Measurements from ENCODE around the gene DIO2.

DNA sequence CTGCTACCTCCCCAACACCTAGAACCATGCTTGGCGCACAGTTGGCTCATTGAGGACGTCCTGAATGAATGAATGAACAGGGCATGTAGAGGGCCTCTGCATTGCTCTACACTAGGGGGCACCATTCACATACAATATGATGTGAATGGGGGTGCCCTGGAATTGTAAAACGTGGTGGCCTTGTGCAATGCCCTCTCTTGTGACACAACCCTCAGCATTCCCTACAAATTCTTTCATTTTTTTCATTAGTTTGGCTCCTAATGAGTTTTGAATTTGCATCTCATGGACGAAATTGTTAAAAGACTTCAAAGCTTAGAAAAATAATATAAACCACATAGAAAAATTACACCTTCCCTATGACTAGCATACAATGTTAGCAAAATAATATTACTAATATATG is 2.3 kb upstream of the DIO2 start:
- TF ChIP-seq, protein P1, sequence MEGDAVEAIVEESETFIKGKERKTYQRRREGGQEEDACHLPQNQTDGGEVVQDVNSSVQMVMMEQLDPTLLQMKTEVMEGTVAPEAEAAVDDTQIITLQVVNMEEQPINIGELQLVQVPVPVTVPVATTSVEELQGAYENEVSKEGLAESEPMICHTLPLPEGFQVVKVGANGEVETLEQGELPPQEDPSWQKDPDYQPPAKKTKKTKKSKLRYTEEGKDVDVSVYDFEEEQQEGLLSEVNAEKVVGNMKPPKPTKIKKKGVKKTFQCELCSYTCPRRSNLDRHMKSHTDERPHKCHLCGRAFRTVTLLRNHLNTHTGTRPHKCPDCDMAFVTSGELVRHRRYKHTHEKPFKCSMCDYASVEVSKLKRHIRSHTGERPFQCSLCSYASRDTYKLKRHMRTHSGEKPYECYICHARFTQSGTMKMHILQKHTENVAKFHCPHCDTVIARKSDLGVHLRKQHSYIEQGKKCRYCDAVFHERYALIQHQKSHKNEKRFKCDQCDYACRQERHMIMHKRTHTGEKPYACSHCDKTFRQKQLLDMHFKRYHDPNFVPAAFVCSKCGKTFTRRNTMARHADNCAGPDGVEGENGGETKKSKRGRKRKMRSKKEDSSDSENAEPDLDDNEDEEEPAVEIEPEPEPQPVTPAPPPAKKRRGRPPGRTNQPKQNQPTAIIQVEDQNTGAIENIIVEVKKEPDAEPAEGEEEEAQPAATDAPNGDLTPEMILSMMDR (conservative IDR thresholded peaks at IDR 0.05; ENCODE audit: low read length) = peak; percentile 76
- no peak for TF ChIP-seq EZH2phosphoT487 (IDR thresholded peaks at IDR 0.05; ENCODE audit: borderline replicate concordance, low read depth, low read length)

Data from OCI-LY7 (cell line).